GM23338 (cell line): ENCODE data around the gene CARTPT.

Experiments
- EZH2 ChIP-seq: fragments of 200-600 bp; sonication (generic); IDR thresholded peaks from one replicate; pipeline ENCODE4 v1.8.0; 2017; ENCODE audit warnings: antibody characterized with exemption, mild to moderate bottlenecking, low read depth; ENCODE audit not compliant: unreplicated experiment
- POLR2AphosphoS5 ChIP-seq: IDR thresholded peaks from 2 replicates; pipeline ENCODE4 v1.6.1; 2016; ENCODE audit warnings: antibody characterized with exemption, low read depth
- ZNF331 ChIP-seq: fragments of 250-450 bp; sonication (Bioruptor Pico); IDR thresholded peaks from 2 replicates; pipeline ENCODE4 v1.5.0; 2020; ENCODE audit warnings: low read depth, mild to moderate bottlenecking, moderate library complexity
- TF ChIP-seq, protein P1 (sequence below), 2 experiments: fragments of 200-600 bp in 1 of 2; sonication (generic) in 1 of 2; conservative IDR thresholded peaks; 2 replicates each; pipeline versions ENCODE4 v1.5.1 to v1.6.1; 2016 to 2017; ENCODE audit warnings: antibody characterized with exemption in 2 of 2, low read depth in 2 of 2, mild to moderate bottlenecking in 2 of 2, moderate library complexity in 1 of 2

DNA sequence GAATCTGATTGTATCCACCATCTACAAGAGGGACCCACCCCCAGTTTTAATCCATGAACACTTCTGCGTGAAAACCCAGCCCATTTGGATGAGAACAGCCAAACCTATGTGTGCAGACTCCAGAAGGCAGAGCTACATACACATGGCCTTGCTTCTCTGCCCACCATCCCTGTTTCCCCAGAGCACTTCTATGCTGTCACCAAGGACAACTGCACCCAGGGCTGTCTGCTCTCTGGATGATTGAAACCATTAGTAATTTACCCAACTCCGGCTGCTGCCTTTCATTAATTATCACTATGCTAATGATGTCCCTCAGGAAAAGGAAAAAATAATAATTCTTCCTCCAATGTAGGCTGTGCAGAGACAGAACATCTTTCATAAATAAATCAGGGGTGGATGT, 8.9 kb downstream of the CARTPT start:
- TF ChIP-seq EZH2 (no peak), POLR2AphosphoS5 (no peak), ZNF331 (CRISPR knock-in tag) (no peak)
- TF ChIP-seq, protein P1, sequence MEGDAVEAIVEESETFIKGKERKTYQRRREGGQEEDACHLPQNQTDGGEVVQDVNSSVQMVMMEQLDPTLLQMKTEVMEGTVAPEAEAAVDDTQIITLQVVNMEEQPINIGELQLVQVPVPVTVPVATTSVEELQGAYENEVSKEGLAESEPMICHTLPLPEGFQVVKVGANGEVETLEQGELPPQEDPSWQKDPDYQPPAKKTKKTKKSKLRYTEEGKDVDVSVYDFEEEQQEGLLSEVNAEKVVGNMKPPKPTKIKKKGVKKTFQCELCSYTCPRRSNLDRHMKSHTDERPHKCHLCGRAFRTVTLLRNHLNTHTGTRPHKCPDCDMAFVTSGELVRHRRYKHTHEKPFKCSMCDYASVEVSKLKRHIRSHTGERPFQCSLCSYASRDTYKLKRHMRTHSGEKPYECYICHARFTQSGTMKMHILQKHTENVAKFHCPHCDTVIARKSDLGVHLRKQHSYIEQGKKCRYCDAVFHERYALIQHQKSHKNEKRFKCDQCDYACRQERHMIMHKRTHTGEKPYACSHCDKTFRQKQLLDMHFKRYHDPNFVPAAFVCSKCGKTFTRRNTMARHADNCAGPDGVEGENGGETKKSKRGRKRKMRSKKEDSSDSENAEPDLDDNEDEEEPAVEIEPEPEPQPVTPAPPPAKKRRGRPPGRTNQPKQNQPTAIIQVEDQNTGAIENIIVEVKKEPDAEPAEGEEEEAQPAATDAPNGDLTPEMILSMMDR (conservative IDR thresholded peaks at IDR 0.05; ENCODE audit: low read depth in 2 of 2): no peak
